Adrenal gland (tissue), 5 donors: ENCODE measurements around the gene COPG2.

Experiments
- CTCF ChIP-seq, 6 experiments: fragments of 450-650 bp in 4 of 6; fragments of 200-600 bp in 2 of 6; sonication (generic) in 1 of 6; IDR thresholded peaks; 1 replicate in 5 of 6; 2 replicates in 1 of 6; pipeline versions ENCODE4 v1.5.1 to v1.8.0; 2016 to 2021; ENCODE audit warnings: antibody characterized with exemption in 6 of 6, mild to moderate bottlenecking in 2 of 6, moderate library complexity in 1 of 6
- POLR2A ChIP-seq, 2 donors: fragments of 450-650 bp; IDR thresholded peaks; one replicate each; pipeline ENCODE4 v1.6.1; 2017; ENCODE audit warnings: antibody characterized with exemption in 2 of 2, mild to moderate bottlenecking in 2 of 2, moderate library complexity in 1 of 2
- donor health status: DM: no; HTN: no; CAD: no.

- TF ChIP-seq POLR2A (IDR thresholded peaks at IDR 0.05) (no peak), CTCF (IDR thresholded peaks at IDR 0.05) (no peak)
These were observed 179.2 kb downstream of the COPG2 start for GRCh38 chr7:130489140-130489983.
